ENCODE results near the gene GPRIN3.
"Not testable (repeated sequence)": the region's sequence is repeated elsewhere in the genome, so short reads cannot be mapped to it uniquely, and the experiment has no call there.

GPRIN3 gene

GRCh38 chr4:89316211-89316610 lies 8.6 kb upstream of the GPRIN3 start:
- TF ChIP-seq, protein P1, sequence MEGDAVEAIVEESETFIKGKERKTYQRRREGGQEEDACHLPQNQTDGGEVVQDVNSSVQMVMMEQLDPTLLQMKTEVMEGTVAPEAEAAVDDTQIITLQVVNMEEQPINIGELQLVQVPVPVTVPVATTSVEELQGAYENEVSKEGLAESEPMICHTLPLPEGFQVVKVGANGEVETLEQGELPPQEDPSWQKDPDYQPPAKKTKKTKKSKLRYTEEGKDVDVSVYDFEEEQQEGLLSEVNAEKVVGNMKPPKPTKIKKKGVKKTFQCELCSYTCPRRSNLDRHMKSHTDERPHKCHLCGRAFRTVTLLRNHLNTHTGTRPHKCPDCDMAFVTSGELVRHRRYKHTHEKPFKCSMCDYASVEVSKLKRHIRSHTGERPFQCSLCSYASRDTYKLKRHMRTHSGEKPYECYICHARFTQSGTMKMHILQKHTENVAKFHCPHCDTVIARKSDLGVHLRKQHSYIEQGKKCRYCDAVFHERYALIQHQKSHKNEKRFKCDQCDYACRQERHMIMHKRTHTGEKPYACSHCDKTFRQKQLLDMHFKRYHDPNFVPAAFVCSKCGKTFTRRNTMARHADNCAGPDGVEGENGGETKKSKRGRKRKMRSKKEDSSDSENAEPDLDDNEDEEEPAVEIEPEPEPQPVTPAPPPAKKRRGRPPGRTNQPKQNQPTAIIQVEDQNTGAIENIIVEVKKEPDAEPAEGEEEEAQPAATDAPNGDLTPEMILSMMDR (IDR thresholded peaks at IDR 0.05; ENCODE audit: low read depth, low read length, missing control alignments), result no peak
- DNase-seq (ENCODE audit: low read depth), result no peak

DNA sequence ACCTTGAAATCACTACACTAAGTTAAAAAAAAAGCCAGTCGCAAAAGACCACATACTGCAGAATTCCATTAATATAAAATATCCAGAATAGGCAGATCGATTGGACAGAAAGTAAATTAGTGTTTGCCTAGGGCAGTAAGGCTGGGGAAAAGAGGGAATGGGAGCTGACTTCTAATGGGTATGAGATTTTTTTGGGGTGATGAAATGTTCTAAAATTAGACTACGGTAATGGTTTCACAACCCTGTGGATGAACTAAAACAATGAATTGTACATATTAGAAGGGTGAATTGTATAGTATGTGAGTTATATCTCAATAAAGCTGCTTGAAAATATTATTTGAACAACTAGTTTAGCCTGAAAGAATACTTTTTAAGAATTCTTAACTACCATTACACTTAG lies 6.7 kb upstream of the GPRIN3 start:
- TF ChIP-seq, protein P1 (IDR thresholded peaks at IDR 0.05; ENCODE audit: low read depth, low read length, missing control alignments), result no peak
- H3K4me3 ChIP-seq (ENCODE audit: low read depth, low read length), result no peak overlapping the region
- no peak for DNase-seq (ENCODE audit: low read depth)

More at GRCh38 chr4:89316211-89316610, 8.6 kb upstream of the GPRIN3 start:
- no peak overlapping the region for H3K4me3 ChIP-seq (ENCODE audit: low read depth, low read length)

- DNase-seq (ENCODE audit: low read depth), result no peak
- TF ChIP-seq, protein P1 (IDR thresholded peaks at IDR 0.05; ENCODE audit: low read depth, low read length, missing control alignments), result no peak
- no peak overlapping the region for H3K4me3 ChIP-seq (ENCODE audit: low read depth, low read length)
Observed at GRCh38 chr4:89312066-89312465, 4.5 kb upstream of the GPRIN3 start.

- TF ChIP-seq, protein P1 (IDR thresholded peaks at IDR 0.05; ENCODE audit: low read depth, low read length, missing control alignments), result no peak
- no peak for DNase-seq (ENCODE audit: low read depth)
- no peak overlapping the region for H3K4me3 ChIP-seq (ENCODE audit: low read depth, low read length)
Observed at GRCh38 chr4:89311433-89311832, 3.8 kb upstream of the GPRIN3 start.

GRCh38 chr4:89309154-89309553 lies 1.6 kb upstream of the GPRIN3 start:
- H3K4me3 ChIP-seq (ENCODE audit: low read depth, low read length); DNase-seq (ENCODE audit: low read depth): not testable (repeated sequence)

GRCh38 chr4:89308161-89308500 lies 531 bp upstream of the GPRIN3 start:
- no peak overlapping the region for H3K4me3 ChIP-seq (ENCODE audit: low read depth, low read length)
- TF ChIP-seq, protein P1 (IDR thresholded peaks at IDR 0.05; ENCODE audit: low read depth, low read length, missing control alignments), result no peak
- no peak for DNase-seq (ENCODE audit: low read depth)

- H3K4me3 ChIP-seq (ENCODE audit: low read depth, low read length), result no peak overlapping the region
- no peak for DNase-seq (ENCODE audit: low read depth)
- TF ChIP-seq, protein P1 (IDR thresholded peaks at IDR 0.05; ENCODE audit: low read depth, low read length, missing control alignments), result no peak
Observed at GRCh38 chr4:89307178-89307445, 488 bp downstream of the GPRIN3 start.
